Activated T-cell treated with anti-CD3 and anti-CD28 coated beads for 48 hours (primary cell): ENCODE measurements around the gene PTMA.
"Not testable (repeated sequence)": the region's sequence is repeated elsewhere in the genome, so short reads cannot be mapped to it uniquely, and the experiment has no call there.

Experiments used
- DNase-seq: peaks from one replicate; pipeline ENCODE4 v3.0.0-alpha.2; 2020; ENCODE audit warnings: low read depth

The PTMA gene

DNA sequence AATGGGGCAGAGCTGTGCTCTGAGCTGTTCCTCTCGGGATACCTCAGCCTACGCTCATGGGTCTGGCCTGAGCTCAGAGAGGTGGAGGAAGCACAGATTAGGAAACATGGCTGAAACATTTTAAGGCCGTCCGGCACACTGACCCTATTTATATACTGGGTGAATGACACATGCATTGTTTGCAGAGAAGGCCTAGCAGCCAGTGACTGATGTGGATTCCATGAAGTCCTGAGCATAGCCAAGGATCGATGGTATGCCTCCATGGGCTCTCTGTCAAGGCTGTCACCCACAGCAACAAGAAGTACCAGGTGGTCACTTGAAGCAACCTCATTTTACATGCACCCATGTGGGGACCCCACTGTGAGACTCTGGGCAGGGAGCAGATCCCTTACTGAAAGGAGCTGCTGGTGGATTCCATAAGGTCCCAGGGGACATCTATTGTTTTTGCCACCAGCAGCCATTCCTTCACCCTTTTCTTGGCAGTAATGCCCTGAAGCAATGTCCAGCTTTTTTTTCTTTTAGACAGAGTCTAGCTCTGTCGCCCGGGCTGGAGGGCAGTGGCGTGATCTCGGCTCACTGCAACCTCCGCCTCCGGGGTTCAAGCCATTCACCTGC, 8.4 kb downstream of the PTMA start:
- no peak for DNase-seq

DNA sequence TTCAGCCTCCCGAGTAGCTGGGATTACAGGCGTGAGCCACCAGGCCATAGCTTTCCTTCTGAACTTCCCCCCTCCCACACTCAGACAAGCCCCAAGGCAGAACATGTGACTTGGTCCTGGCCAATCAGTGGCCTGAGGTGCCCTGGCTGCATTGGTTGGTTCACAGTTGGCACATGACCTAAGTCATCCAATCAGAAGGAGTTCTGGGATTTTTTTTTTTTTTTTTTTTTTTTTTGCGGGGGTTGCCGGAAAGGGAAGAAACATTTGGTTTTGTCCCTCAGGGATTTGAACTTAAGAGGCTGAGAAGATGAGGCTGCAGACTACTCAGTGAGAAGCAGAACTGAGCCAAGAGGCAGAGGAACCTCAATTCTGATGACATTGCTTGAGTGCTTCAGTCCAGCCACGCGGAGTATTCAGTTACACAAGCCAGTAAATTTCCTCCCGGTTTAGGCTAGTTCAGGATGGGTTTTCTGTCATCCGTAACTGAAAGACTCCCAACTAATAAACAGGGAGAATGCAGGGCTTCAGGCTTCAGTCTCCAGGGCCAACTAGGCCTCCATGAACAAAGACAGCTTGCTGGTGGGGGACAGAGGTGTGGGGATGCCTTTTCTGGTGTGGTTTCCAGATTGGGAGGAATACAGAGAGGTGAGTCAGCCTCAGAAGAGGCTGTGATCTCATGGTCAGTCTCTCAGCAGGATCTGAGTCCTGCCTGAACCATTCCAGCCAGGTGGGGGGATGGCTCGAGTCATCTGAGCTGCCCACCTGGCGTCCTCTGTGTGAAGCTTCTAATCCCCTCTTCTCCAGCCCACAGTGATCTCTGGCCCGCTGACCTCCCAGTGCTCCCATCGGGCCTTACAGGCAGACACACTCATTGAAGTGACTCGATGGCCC, 9.2 kb downstream of the PTMA start:
- peak; percentile 25 for DNase-seq

DNA sequence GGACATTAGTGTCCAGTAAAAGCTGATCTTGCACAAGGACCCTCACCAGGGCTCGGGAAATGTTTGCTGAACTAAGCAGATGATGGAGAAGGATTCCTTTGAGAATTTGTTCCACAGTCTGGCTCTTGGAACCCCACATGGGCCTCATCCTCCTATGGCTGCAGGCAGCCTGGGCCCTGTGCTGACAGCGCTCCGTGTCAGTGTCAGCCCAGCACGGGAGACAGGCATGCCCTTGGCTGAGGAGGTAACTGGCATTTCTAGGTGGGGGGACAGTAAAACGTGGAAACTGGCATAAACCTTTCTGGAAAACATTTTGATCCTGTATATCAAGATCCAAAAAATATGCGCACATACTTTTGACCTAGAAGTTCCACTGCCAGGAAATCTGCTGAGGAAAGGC, 10.5 kb downstream of the PTMA start:
- DNase-seq, result no peak

DNA sequence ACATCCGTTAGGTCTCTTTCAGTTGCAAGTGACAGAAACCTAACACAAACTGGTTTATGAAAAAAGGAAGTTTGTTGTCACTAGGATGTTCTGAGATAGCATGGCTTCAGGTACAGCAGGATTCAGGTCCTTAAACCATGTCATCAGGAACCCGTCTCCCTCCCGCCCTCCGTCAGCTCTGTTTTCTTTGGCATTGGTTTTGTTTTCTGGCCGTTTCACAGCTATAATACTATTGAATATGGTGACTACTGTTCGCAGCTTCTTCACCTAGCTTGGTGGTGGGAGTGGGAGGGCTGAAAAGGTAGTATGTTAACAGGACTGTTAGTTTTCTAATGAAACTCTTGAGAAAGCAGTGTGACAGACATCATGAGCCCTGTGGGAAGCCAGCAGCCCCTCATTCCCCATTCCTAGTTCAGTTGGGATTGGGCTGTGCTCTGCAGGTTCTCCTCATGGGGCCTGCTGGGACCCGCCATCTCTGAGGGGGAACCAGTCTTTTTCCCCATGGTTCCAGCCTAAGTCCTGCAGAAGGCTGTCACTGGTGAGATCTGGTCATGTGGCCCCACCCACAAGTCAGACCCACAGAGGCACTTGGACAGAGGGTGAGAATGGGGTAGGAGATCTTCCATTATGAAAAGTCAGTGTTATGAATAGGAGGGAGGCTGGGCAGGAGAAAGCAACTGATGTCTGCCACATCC, 12.1 kb downstream of the PTMA start:
- DNase-seq, result no peak

DNA sequence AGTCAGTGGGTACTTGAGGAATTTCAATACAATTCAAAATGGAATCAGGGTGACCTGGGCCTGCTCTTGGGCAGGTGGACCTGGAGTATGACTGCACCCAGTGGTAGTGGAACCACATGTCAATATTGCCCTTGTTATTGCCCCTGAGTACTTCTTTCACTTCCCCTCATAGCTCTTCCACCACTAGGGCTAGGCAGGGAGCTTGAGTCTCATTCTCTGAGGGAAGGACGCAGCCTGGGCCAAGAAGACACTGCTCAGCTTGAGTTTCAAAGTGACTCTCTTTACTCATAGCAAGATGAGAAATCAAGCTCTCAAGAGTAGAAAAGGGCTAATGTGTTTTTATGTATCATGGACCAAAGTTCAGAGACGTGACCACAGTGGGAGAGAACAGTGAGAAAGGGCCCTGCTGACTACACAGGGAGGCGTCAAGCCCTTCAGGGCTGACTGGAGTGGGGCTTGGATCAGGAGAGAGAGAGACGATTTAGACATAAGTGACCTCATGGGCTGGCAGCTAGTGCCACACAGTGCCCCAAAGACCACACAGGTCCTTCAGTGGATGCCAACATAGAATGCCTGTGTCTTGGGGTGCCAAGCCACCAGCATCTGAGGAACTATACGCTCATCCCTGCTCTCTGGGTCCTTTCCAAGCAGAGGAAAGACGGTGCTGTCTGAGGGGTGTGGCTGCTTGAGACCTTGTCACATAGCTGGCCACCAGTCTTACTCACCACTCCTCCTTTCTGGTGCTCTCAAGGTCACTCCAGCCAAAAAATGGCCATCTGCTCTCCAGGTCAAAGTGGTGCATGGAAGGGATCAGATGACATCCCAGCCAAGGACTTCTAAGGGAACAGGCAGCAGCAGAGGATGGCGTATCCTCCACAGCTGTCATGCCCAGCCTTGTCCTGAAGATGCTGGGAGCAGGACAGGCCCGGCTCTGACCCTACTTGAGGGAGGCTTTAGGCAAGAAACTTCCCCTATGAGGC, 13.0 kb downstream of the PTMA start:
- DNase-seq, result no peak

DNA sequence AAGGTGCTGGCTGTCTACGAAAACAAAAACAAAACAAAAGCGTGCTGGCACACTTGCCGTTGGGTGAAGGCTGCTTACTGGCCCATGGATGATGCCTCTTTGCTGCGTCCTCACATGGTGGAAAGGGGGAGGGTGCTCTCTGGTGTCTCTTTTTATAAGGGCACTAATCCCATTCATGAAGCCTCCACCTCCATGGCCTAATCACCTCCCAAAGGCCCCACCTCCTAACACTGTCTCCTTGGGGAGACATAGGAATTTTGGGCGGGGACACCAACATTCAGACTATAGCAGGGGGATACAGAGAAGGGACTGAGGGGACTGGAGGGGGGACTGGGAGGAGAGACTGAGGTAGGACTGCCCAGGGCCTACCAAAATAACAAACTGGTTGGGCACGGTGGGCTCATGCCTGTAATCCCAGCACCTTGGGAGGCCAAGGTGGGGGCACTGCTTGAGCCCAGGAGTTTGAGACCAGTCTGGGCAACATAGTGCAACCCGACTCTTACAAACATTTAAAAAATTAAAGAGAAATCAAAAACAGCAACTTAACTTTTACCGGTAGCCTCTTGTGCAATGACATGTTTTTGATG, 14.5 kb downstream of the PTMA start:
- no peak for DNase-seq

DNA sequence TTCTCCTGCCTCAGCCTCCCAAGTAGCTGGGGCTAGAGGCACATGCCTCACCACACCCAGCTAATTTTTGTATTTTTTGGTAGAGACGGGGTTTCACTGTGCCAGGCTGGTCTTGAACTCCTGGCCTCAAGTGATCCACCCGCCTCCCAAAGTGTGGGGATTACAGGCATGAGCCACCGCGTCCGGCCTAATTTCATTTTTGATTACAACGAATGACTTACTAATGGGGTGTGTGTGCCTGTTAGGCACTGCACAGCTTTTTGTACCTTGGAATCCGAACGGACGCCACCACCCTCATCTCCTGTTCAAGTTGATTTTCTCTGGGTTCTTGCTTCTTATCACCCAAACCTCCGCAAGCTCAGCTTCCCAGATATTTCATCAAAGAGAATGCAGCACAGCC, 17.2 kb downstream of the PTMA start:
- DNase-seq, result no peak

DNA sequence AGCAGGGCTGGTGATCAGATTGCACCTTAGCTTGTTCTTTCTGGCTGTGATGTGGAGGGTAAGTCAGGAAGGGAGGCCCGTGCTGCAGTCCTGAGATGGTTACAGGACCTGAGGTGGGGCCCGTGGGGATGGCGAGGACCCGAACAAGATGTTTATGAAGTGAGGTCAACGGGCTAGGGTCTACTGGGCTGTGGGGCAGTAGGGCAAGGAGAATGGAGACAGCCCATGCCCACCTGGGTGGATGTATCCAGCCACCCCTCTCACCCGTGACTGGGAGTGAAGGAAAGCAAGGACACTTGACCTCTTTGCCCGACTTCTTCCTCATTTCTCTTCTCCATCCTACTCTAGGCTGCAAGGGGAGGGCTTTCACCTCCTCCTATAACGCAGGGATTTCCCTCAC, 18.0 kb downstream of the PTMA start:
- DNase-seq, result no peak

DNA sequence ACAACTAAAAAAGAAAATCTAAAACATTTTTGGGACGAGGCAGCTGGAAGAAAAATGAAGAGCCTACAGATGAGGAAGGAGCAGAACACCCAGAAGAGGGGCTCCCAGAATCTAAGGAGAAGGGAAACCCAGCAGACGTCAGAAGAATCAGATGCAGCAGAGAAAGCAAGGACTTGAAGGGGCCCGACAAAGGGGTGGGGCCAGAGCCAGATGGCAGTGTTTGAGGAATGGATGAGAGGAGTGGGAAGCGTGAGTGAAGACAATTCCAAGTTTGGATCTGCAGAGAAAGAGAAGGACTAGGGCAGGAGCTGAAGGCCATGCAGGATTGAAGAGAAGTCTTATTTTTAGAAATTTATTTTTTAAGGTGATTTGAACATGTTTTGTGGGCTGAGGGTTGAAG, 19.3 kb downstream of the PTMA start:
- no peak for DNase-seq

DNA sequence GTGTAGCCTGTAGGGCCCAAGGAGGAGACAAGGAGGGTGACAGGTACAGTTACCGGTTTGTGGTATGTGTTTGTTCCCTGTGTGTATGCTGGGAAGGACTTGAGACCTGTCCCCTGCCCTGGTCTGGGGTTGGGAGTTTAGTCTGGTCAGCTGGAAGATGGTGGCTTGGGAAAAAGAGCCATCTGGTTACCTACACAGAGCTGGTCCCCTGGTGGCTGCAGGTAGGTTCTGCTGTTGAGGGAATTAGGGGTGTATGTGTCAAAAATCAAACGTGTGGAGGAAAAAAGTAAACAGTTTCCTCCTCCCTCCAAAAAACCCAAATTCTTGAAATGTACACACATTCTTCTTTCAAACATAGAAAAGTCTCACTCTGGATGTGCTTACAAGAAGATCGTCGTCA, 24.3 kb downstream of the PTMA start:
- no peak for DNase-seq

DNA sequence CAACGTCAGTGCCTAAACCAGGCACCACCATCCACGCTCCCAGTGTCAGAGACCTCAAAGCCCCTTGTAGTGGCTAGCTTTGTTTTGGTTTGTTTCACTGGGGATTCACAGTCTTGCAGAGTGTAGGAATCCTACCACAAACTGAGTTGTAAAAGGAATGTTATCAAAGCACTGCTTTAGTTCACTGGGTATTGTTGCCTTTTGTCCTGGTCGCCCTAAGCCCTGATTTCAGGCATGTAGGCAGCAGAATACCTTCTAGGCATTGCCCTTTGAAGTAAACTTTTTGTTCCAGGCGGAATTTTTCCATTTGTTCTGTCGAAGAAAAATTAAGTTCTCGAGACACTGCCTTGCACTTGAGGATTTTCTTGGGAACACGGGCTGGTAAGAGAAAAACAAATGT, 29.4 kb downstream of the PTMA start:
- DNase-seq, result no peak

DNA sequence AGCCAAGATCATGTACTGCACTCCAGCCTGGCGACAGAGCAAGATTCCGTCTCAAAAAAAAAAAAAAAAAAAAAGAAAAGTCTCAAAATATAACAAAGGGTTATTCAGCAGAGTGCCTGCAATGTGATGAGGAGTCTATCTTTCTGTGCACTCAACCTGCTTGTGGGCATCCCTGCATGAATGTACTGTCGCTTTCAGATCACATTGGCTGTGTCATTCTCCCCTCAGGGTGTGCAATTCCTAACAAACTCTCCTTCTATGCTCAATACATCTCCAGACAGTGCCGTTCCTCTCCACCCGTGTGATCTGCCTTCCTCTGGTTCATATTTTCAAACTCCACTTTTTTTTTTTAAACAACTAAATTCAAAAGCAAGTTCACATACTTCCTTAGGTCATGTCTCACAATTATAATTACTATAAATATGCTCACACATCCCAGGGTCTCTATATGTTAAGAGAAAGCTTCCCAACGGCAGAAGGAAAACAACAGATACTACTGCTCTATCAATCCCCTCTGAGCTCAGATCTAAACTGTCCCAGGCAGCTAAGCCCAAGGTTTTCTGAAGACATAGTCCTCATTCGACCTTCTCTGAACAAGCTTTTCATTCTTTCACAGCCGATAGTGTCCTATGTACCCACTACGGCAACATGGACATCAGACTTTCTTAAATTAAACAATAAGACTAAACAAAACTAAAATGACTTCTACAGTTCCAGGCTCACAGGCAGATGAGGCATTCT, 35.2 kb downstream of the PTMA start:
- no peak for DNase-seq

DNA sequence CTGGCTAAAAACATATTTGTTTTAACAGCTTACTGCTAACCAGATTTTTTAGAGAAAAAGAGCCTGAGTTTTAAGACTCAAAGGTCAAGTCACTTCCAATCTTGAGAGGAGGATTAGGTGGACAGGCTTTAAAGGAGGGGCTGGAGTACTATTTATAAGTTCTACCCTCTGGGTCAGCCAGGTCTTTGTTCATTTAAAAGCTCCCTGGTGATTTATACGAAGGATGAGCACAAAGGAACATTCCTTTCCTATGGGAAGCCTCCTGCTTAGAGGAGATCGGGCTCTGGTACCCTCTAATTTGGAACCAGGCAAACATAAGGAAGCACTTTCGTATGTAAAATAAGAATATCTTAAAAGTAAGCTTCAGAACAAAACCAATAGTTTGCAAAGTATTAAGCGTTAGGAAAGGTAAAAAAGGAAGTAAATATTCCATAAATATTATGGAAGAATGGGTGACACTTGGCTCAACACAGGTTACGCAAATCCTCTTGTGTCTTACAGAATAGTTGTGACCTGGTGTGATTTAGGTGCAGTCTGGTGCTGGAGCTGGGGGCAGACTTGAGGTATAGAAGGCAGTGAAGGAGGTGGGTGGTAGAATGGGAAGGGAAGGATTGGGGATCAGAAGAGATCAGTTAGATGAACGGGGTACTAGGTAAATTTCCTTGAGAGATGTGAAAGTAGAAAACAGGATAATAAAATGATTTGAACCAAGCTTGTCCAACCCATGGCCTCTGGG, 37.1 kb downstream of the PTMA start:
- no peak for DNase-seq

DNA sequence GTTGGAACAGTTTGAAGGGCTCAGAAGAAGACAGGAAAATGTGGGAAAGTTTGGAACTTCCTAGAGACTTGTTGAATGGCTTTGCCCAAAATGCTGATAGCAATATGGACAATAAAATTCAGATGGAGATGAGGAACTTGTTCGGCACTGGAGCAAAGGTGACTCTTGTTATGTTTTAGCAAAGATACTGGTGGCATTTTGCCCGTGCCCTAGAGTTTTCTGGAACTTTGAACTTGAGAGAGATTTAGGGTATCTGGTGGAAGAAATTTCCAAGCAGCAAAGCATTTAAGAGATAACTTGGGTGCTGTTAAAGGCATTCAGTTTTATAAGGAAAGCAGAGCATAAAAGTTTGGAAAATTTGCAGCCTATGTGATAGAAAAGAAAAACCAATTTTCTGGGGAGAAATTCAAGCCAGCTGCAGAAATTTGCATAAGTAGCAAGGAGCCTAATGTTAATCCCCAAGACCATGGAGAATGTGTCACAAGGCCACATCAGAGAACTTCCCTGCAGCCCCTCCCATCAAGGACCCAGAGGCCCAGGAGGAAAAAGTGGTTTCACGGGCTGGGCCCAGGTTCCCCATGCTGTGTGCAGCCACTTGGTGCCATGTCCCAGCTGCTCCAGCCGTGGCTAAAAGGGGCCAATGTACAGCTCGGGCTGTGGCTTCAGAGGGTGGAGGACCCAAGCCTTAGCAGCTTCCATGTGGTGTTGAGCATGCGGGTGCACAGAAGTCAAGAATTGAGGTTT, 40.0 kb downstream of the PTMA start:
- not testable (repeated sequence) for DNase-seq

DNA sequence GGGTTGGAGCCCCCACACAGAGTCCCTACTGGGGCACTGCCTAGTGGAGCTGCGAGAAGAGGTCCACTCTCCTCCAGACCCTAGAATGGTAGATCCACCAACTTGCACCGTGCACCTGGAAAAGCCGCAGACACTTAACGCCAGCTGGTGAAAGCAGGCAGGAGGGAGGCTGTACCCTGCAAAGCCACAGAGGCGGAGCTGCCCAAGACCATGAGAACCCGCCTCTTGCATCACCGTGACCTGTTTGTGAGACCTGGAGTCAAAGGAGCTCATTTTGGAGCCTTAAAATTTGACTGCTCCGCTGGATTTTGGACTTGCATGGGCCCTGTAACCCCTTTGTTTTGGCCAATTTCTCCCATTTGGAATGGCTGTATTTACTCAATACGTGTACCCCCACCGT, 40.7 kb downstream of the PTMA start:
- not testable (repeated sequence) for DNase-seq

DNA sequence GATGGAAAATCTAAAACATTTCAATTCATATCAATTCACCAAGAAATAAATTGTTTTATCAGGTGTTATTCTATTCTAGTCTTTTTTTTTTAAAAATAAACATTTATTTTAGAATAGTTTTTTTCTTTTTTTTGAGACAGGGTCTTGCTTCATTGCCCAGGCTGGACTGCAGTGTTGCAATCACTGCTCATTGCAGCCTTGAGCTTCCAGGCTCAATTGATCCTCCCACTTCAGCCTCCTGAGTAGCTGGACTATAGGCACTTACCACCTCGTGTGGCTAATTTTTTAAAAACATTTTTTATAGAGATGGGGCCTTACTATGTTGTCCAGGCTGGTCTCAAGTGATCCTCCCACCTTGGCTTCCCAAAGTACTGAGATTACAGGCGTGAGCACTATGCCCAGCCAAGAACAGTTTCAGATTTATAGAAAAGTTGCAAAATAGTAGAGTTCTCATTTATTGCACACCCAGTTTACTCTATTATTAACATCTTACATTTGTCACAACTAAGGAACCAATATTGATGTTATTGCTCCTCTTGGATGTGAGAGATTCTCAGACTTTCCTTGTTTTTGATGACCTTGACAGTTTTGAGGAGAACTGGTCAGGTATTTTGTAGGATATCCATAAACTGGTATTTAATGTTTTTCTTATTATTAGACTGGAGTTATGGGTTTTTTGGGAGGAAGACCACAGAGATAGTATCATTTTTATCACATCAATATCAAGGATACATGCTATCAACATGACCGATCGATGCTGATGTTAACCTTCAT, 42.9 kb downstream of the PTMA start:
- no peak for DNase-seq

DNA sequence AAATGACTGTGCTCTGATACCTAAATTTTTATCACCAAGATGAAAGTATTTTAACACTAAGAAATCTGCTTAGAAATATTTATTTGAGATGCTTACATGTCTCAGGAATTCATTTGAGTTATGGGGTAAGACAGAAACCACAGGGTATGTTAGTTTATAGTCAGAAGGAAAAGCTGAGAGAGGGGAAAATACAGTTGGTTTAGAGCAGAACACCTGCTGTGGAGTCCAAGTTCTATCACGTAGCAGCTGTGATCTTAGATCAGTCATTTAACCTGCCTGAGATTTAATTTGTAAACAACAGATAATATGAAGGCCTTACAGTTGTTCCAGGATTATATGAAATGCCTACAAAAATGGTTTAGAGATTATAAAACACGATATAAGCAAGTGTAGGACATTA, 43.7 kb downstream of the PTMA start:
- DNase-seq, result no peak

DNA sequence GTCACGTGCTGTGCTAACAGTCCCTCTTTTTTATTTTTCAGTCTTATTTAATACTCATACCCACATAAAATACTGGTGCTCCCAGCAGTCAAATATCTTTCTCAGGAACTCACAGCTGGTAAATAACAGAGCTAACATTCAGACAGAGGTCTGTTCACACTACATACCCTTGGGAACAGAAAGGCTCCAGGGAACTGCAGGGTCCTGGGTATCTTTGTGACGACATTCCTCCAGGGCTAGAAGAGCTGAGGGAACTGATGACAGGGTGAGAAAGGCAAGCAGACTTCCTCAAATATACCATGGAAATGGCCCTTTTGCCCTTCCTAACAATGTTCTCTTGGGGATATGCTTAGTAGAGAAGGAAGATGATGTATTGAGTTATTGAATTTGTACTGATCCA, 53.4 kb downstream of the PTMA start:
- no peak for DNase-seq
